NCI-H2196 (cell line): ENCODE results near the gene ZNF469.

ENCODE experiments used
- DNase-seq: peaks from one replicate; lab custom pipeline; 2025; ENCODE audit not compliant: unreplicated experiment; lab: John Stamatoyannopoulos, UW

ZNF469 gene

DNA sequence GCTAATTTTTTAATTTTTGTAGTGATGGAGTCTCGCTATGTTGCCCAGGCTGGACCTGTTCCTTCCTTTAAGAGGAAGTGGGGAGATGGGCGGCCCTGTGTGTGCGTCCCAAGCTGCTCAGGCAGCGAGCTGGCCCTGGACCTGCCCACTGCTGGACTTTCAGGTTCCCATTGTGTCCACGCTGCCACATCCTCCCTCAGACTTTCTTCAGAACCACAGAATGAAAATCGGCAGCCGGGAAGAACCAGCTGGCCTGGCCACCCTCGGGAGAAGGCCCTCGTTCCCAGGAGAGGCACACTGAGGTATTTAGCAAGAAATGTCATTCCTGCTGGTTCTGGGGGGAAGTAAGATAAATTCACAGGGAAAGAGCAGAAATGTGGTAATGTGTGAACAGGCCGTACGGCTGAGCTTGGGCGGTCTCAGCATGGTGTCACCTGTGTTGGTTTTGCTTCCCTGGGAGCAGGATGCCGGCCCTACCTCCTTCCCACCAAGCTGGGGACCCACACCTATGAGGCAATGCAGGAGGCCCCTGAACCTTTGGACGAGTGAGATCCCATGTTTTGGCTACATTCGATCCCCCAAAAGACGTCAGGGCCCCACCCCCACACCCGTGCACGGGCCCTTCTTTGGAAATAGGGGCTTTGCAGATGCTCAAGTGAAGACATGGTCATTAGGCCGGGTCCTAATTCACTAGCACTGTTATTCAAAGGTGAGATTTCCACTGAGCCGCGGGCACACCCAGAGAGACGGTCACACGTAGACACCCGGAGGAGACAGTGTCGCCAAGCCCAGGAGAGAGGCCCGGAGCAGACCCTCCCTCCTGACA is 35.9 kb upstream of the ZNF469 start:
- DNase-seq, result no peak

DNA sequence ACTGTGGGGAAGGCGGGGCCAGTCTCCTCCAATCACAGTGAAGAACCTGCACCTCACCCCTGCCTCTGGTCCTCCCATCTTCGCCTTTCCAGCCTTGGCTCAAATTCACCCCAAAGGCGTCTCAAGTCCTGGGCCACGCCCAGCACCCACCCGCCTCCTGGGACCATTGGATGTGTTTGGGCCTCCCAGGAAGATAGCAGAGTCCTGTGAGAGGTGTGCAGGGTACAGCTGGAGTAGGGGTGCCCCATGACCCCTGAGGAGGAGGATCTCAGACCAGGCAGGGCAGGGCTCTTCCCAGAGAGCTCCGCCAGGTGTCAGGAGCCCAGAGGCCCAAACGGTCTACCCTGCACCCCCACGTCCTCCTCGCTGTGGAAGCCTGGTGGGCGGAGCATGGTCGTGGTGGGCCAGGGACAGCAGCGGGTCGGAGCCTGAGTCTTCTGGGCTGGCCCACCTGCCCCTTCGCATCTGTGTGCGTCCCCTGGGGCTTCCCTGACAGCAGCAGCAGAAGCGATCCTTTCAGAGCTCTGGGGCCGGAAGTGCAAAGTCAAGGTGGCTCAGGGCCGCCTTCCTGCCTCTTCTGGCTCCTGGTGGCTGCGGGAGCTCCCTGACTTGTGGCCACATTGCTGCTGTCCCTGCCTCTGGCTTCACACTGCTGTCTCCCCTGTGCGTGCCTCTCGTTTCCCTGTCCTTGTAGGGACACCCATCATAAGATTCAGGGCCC is 34.9 kb upstream of the ZNF469 start:
- DNase-seq, result no peak

DNA sequence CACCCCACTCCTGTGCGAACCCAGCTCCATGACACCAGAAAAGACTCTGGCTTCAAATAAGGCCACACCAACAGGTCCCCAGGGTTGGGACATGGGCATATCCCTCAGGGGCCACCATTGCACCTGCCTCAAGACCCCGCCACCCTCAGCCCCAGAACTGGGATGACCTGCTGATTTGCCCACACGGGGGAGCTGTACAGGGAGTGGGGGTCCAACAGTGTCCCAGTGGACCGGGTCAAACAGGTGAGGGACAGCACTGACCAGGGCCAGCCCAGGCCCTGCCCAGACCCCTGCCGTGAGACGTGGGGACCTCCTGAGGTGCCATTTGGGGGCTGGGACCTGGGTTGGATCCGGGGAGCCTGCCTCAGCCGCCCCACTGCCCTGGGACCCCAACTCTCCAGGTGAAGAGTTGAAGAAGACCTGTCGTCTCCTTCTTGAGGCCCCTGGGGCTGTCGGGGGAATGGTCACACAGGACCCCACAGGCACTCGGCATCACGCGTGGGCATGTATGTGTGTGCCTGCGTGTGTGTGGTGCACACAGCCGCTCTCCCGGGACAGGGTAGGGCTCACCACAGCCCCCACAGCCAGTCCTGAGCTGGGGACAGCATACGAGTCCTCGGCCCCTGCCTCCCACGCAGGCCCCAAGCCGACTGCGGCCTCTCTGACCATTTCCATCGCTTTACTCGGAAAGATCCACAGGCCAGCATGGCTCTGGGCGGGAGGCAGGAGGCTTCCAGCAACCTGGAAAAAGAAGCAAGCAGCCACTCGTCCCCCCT is 34.2 kb upstream of the ZNF469 start:
- DNase-seq, result no peak

DNA sequence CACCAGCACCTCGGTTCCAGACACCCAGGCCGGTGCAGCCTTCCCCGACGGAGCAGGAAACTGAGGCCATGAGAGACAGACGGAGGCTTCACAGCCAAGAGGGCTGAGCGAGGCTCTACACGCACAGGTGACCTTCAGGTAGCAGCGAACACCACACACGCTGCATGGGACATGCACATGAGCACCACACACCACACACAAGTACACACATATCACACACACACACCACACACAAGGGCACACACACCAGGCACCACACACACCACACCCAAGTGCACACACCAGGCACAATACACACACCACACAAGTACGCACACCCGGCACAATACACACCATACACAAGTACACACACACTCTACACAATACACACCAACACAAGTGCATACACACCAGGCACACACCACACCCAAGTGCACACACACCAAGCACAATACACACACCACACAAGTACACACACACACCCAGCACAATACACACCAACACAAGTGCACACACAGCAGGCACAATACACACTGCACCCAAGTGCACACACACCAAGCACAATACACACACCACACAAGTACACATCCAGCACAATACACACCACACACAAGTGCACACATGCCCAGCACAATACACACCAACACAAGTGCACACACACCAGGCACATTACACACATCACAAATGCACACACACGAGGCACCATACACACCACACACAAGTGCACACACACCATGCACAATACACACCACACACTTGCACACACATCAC is 33.4 kb upstream of the ZNF469 start:
- no peak for DNase-seq

DNA sequence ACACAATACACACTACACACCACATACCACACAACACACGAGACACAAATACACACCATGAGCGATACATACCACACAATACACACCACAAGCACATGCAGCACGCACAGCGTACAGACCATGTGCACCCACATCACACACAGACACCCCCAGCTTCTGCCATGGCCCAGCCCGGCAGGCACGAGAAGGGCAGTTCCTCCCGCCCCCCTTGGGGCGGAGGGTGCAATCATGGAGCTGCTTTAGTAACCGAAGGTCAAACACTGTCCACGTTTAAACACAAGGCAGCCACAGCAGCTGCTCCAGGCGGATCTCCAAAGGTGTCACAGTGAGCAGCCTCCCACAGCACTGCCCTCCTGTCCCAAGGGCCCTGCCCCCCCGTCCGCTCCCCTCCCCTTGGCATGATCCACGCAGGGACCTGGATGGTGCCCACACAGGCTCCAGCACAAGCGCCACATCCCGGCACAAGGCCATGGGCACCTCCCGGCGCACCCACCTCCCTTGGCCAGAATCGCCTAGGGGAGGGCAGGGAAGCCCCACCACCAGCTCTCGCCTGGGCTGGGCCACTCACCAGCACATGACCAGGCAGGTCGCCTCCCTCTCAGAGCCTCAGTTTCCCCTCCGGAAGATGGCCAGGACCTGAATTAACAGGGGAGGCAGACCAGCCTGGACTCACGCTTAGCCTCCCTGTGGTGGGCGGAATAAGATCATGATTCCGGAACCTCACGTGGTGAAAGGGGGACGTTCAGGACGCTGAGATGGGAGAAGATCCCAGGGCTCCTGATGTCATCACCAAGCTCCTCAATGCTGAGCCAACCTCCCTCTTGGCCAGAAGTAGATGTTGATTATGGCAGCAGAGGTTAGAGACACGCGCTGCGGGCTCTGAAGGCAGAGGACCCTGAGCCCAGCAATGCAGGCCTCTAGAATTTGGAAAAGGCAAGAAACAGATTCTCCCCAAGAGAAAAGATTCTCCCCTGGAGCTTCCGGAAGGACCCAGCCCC is 32.6 kb upstream of the ZNF469 start:
- DNase-seq, result no peak

DNA sequence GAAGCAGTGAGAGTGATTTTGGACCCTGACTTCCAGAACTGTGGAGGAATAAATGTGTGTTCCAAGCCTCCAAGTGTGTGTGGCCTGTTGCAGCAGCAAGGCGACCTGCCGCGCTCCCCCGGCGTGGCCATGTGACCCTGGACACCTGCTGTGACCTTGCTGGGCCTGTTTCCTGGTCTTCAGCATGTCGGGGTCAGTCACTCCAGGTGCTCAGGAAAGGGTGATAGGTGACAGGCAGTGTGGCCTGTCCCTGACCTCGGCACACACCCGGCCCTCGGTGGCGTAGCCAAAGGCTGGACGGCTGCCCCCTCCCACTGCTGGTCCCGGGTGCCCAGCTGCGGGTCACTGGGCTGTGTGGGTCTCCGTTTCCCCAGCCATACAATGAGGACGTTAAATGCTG is 31.8 kb upstream of the ZNF469 start:
- DNase-seq, result no peak

DNA sequence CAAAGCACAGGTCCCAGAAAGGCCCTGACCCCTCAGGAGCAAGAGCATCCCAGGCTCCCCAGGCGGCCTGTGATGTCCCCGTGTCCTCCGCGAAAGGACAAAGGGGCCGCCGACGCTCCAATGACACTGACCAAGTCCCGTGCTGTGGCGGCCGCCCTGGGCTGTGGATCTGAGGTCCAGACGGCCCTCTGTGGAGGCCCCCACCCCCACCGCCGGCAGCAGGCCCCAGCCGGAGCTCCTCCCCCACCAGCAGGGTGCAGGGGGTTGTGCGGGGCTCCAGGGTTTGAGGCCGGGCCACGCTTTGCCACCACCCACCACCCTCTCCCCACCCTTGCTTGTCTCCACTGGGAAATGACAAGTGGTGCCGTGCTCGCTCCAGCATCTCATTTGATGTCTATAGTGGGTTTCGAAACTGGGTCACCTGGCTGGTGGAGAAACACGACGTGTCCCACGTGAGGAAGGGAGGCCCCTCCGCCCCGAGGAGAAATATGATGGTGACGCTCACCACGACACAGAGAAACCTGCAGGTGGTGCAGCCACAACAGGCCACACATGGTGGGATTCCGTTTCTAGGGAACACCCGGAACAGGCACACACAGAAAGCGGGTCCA is 31.2 kb upstream of the ZNF469 start:
- DNase-seq, result no peak

DNA sequence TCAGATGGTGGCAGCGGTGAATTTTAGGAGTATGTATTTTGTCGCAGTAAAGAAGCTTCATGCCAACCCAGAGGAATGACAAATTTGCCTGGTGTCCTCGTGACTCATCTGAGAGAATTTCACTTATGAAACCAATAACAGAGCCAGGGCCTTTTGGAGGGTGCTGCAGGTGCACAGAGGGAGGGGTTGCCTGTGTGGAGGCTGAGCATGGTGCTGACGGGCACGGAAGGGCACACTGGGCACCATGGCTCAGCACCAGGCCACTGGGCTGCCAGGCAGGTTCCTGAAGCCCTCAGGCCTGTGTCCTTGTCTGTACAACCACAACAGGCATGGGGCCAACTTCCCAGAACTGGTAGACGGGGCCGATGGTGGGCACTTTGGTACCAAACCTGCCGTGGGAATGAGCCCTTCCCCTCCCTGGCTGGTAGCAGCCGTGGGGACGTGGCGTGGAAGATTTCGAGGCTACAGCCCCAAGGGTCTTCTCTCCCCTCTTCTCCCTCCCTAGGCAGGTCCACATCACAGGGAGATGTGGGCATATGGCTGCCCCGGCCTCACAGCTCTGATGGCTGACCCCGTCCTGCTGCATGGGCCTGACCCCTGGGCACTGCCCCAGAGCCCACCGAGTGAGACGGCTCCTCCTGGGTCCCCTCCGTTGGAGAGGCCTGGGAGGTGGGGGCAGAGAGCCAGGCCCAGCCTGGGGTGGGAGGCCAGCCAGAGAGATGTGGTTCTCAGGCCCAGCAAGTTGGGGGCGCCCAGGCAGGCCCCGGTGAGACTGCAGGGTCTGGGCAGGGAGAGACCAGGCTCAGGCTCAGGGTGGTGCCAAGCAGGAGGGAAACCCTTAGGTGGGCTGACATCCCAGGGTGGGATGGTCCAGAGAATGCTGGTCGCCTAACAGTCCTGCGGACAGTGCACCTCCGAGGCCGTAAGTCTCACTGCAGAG is 30.2 kb upstream of the ZNF469 start:
- DNase-seq, result no peak

DNA sequence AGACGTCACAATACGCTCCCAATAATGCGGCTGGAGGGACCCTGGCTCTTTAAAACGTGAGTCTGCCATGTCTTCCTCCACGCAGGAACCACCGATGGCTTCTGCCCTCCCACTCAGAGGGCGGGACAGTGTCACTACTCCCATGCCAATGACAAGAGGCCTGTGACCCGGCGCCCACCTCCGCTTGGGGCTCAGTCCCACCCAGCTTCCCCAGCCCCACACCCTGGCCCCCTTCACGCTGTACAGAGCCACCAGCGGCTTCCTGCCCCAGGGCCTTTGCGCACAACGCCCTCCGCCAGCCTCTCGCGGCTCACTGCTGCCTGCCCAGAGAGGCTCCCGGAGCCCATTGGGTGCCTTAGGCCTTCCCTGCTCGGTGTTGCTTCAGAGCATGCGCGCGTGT is 29.5 kb upstream of the ZNF469 start:
- DNase-seq, result no peak

DNA sequence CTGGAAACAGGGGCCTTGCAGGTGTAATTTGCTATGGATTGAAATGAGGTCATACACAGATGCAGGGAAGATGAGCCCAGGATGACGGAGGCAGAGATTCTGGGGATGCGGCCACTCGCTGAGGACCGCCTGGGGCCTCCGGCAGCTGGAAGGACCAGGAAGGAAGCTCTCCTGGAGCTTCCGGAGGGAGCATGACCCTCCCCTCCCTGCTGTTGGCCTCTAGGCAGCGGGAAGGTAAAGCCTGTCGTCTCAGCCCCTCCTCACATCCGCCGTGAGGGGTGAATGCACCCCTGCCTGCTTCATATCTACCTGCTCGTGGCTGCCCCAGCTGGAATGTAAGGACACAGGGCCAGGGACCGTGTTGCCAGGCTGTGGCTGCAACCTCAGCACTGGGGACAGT is 29.1 kb upstream of the ZNF469 start:
- no peak for DNase-seq

DNA sequence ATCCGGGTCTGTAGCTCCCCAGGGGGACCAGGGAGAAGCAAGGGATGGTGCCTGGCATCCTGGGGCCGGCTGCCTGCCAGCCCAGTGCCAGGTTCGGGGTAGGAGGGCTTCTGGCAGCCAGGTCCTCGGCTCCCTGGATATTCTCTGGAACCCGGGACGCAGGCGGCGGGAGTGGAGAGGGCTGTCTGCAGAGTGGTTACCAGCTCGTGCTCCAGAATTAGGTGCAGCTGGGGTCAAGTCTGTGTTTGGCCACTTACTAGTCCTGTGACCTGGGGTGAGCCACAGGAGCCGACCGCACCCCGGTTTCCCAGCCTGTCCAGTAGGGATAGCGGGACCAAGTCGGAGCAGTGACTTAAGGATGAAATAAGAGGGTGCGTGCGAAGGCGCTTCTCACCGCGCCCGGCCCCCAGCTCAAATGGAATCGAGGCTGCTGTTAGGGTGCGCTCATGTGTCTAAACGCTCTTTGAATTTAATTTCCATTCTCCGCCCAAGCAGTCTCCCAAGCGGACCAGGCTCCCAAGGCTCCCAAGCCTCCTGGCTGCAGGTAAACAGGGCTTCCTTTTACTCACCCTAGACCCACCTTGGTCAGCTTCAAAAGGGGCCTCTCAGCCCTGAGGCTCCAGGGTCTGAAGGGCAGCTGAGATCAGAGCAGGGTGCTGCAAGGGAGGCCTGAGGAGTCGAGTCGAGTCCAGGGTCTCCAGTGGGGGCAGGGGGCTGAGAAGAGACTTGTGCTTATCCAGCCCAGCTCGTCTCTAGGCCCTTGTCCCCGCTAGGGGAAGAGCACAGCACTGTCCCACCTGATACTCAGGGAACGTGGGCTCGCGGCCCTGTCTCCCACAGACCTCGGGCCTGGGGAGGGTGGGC is 28.3 kb upstream of the ZNF469 start:
- no peak for DNase-seq

DNA sequence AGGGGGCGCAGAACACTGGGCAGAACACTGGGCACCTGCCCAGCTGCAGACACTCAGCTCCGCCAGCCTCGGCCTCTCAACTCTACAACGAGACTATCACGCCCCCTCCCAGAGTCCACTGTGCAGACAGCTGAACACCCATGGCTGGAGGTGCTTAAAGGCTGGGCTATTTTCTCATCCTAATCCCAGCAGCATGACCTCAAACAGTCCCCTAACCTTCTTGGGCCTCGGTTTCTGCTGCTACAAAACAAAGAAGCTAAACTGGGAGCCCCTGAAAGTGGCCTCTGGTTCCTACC is 27.7 kb upstream of the ZNF469 start:
- DNase-seq, result no peak

DNA sequence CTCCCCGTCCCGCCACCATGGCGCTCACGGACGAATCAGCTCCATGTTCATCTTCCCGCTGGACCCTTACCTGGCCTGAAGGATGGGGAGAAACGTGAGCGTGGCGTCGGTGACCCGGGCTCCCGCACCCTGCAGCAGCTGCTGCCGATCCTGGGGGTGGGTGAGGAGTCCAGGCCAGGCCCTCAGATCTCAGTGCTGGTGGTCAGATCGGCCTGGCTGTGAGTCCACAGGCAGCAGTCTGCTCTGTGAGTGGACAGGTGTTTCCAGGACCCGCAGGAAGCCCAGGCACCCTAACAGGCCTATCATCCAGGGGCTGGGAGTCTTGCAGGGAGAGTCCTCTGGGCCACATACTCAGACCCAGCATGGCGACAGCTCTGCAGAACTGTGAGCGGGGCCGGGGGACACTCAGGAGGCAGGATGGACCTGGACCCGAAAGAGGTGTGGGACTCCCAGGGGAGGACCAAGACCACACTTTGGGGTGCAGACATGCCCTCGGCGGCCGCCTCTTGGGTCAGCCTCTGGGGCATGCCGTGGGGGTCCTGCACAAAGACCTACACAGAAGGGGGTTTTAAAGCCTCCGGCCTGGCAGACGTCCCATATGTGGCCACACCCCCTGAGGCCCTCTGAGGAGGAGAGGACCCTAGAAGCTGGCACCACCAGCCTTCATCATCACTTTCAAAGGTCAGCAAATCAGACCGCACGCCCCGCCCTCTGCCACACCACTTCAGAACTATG is 27.2 kb upstream of the ZNF469 start:
- DNase-seq, result no peak

DNA sequence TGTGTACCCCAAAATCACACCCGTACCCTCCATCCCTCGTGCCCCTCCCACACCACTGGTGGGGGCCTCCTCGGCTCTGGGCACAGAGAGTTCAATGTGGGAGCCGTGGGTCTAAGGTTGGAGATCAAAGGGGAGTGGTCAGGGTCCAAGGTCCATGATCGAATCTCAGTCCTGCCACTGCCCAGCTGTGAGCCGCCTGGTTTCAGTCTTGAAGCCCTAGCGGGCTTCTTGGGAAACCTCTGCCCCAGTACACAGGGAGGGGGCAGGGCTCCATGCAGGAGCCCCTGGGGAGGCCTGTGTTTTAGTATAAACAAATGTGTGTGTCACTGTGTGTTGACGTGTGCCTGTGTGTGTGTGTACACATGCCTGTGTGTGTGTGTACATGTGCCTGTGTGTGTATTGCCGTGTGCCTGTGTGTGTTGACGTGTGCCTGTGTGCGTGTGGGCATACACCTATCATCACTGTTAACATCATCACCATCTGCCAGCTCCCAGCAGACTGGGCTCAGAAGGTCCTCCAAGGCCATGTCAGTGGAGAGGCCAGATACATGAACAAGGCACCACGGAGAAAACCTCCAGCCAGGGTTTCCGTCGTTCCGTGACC is 26.5 kb upstream of the ZNF469 start:
- no peak for DNase-seq

DNA sequence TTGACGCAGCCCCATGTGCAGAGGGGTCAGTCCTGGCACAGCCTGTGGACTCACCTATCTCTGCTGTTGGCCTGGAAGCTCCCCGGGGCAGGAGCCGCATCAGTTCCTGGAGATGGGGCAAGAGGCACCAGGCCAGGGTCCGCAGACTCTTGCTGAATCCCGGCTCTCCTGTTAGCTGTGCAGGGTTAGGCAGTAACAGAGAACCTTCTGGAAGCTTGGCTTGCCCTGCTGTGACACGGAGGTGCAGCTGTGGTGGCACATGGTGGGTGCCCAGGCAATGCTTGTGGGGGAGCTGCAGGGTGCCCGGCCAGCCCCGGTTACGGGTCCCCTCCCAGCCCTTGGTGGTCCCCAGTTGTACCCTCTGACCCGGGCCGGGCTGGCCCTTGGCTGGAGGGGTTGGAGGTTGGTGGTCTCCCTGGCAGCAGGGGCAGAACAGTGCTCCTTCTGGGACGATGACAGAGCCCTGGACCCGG is 26.0 kb upstream of the ZNF469 start:
- DNase-seq, result no peak

DNA sequence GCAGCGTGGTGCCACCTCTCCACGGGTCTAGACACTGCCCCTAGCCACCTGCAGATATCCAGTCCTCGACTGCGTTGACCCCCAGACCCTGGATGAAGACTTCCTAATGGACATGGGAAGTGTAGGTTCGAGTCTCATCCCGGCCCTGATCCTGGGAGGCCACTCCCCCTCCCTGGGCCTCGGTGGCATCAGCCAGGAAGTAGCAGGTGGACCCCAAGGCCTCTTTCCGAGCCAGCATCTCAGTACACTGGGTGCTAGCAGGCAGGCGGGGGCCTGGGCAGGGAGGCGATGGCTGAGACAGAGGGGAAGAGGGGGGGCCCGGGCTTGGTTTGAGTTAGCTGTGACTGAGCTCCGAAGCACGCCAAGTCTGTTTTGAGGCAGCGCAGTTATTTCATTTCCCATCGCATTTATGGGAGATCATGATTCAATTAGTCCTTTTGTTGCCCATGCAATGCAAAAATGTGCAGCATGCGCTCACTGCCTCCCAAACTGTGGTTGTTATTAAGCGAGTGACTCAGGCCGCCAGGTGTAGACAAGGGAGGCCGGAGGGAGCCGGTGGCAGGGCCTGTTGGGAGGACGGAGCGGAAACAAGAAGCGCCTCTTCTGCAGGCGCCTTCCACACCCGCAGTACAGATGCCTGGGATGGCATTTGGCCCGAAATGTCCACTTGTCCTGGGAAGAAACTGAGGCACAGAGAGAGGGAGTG is 25.3 kb upstream of the ZNF469 start:
- no peak for DNase-seq
